ENCODE data around the gene RPTOR. TPM values are rescaled to one million over a fixed set of nuclear protein-coding genes. Genes with fewer than 3 reads are reported as not detected.

RPTOR gene
- total RNA-seq, 1 donor = 27.9 TPM

DNA sequence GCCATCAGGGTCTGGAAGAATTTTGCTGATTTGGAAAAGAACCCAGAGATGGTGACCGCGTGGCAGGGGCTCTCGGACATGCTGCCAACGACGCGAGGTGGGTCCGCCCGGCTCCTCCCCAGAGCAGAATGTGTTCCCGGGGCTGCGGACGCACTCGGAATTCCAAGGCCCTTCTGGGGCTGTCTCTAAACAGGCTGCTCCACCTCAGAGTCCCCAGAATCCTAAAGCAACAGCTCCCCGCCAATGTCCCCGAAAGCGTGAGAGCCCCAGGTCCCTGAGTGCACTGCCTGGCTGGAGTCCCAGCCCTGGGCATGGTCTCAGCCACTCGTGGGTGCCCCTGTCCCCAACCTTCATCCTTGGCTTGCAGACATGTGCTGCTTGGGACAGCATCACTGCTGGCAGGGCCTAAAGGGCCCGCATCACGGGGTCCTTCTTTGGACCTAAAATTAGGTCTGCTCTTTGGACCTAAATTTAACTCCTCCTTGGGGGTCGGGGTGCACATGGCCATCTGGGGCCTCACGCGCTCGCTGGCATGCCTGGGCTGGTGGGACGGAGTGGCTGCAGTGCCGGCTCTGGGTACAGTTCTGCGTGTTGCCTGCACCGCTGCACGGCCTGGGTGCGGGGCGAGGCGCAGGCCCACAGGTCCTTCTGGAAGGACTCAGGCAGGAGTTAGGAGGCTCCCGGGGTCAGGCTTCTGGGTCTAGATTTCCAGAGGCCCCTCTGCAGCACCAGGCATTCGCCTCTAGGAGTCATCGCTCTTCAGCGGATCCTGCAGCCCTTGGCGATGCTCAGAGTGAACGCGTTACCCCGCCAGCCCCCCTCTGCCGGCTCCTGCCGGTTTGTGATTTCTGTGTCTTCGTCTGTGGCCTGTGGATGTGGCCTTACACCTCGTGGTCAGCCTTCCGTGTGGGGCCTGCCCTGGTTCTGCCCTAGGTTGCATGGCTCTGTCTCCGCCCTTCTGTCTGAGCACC lies 405.1 kb downstream of the RPTOR start:
- no peak overlapping the region for H2AFZ ChIP-seq (ENCODE audit: low read length)
- no peak overlapping the region for H3K27ac ChIP-seq (ENCODE audit: low read depth, low read length)
- H3K4me2 ChIP-seq (ENCODE audit: insufficient read depth, low read length) = no peak overlapping the region
- TF ChIP-seq, protein P1, sequence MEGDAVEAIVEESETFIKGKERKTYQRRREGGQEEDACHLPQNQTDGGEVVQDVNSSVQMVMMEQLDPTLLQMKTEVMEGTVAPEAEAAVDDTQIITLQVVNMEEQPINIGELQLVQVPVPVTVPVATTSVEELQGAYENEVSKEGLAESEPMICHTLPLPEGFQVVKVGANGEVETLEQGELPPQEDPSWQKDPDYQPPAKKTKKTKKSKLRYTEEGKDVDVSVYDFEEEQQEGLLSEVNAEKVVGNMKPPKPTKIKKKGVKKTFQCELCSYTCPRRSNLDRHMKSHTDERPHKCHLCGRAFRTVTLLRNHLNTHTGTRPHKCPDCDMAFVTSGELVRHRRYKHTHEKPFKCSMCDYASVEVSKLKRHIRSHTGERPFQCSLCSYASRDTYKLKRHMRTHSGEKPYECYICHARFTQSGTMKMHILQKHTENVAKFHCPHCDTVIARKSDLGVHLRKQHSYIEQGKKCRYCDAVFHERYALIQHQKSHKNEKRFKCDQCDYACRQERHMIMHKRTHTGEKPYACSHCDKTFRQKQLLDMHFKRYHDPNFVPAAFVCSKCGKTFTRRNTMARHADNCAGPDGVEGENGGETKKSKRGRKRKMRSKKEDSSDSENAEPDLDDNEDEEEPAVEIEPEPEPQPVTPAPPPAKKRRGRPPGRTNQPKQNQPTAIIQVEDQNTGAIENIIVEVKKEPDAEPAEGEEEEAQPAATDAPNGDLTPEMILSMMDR (IDR thresholded peaks at IDR 0.05; ENCODE audit: extremely low read depth, low read depth, low read length) = no peak
- peak; percentile 73 for DNase-seq (ENCODE audit: insufficient read length, low spot score, missing footprints)
- no peaks in the 10 kb centered on the region for H4K20me1 ChIP-seq (ENCODE audit: insufficient read depth, low read length)
- no peaks in the 10 kb centered on the region for H3K4me1 ChIP-seq (ENCODE audit: insufficient read depth, low read length)
- no peaks in the 10 kb centered on the region for H3K27me3 ChIP-seq (ENCODE audit: insufficient read depth, low read length)
- peaks cover 11% of the 10 kb centered on the region for H3K36me3 ChIP-seq (ENCODE audit: insufficient read depth, low read length)
- H3K9me3 ChIP-seq (ENCODE audit: low read depth, low read length) = no peaks in the 10 kb centered on the region
- no peak overlapping the region for H3K4me3 ChIP-seq (ENCODE audit: insufficient read depth, low read length)
- no peaks in the 10 kb centered on the region for H3K79me2 ChIP-seq (ENCODE audit: insufficient read depth, low read length)

DNA sequence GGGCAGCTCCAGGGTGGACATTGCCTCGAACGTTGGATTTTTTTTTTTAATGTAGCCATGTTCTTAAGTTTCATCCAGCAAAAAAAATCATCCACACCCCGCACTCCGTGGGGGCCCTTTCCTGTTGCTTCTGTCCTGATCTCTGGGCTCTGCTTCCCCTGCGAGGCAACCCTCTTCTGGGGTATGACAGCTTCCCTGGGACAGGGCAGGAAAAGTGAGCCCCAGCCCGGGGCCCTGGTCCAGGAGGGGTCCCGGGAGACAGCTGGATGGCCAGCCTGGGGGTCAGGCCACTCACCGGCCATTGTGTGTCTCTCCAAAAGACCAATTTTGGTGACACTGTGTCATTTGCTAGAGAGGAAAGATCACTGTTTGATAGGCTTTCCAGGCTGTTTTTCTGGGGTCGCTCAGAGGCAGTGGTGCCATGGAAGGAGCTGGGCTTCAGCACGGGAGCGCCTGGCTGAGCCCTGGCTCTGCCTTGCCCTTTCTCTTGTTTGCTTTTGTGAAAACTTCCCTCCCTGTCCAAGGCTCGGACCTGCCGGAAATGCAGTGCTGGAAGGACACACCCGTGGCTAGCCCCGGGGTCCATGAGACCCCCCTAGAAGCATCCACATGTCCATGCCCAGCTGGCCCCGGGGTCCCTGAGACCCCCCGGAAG lies 406.0 kb downstream of the RPTOR start:
- Histone ChIP-seq H3K36me3 (ENCODE audit: insufficient read depth, low read length) (peaks cover 14% of the 10 kb centered on the region), H3K27me3 (ENCODE audit: insufficient read depth, low read length) (no peaks in the 10 kb centered on the region), H3K27ac (ENCODE audit: low read depth, low read length) (no peak overlapping the region), H2AFZ (ENCODE audit: low read length) (no peak overlapping the region), H3K4me2 (ENCODE audit: insufficient read depth, low read length) (no peak overlapping the region), H3K9me3 (ENCODE audit: low read depth, low read length) (no peaks in the 10 kb centered on the region), H3K79me2 (ENCODE audit: insufficient read depth, low read length) (no peaks in the 10 kb centered on the region), H3K4me3 (ENCODE audit: insufficient read depth, low read length) (no peak overlapping the region), H4K20me1 (ENCODE audit: insufficient read depth, low read length) (no peaks in the 10 kb centered on the region), H3K4me1 (ENCODE audit: insufficient read depth, low read length) (no peaks in the 10 kb centered on the region)
- TF ChIP-seq, protein P1 (IDR thresholded peaks at IDR 0.05; ENCODE audit: extremely low read depth, low read depth, low read length) = no peak
- DNase-seq (ENCODE audit: insufficient read length, low spot score, missing footprints) = peak; percentile 43

DNA sequence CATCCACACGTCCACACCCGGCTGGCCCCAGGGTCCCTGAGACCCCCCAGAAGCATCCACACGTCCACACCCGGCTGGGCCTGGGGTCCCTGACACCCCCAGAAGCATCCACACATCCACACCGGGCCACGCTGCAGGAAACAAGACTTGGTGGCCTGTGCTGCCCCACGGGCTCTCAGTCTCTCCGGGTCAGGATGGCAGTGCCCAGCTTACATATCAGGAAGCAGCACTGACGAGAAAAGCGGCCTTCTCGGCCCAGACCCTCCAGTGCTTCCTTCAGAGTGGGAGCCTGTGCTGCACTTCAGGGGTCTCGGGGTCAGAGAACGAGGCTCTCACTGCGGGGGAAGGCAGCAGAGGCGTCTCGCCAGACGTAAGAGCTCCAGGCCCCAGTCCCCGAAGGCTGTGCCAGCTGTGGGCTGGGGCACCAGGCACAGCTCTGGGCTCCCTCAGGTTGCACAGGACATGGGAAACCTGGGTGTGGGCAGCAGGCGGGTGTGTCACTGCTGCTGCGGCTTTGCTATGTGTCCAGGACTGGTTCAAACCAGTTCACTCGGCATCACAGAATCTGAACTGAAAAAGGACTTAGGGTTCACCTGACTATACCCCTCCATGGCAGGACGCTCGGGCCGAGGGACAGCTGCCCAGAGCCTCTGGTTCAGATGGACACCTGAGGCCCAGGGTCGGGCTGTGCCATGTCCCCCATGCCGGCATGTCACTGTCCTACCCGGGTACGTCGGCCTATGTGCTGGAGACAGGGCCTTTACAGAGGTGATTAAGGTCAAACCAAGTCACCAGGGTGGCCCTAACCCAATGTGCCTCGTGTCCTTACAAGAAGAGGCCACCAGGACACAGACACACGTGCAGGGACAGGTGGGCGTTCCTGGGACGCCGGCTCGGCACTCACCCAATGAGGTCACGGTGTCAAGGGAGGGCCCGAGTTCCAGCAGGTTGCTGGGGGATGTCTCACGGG lies 406.8 kb downstream of the RPTOR start:
- Histone ChIP-seq H2AFZ (ENCODE audit: low read length) (no peak overlapping the region), H3K4me2 (ENCODE audit: insufficient read depth, low read length) (no peak overlapping the region), H4K20me1 (ENCODE audit: insufficient read depth, low read length) (no peaks in the 10 kb centered on the region), H3K36me3 (ENCODE audit: insufficient read depth, low read length) (peaks cover 6% of the 10 kb centered on the region), H3K79me2 (ENCODE audit: insufficient read depth, low read length) (no peaks in the 10 kb centered on the region), H3K27me3 (ENCODE audit: insufficient read depth, low read length) (no peaks in the 10 kb centered on the region), H3K4me1 (ENCODE audit: insufficient read depth, low read length) (no peaks in the 10 kb centered on the region), H3K4me3 (ENCODE audit: insufficient read depth, low read length) (no peak overlapping the region), H3K9me3 (ENCODE audit: low read depth, low read length) (no peaks in the 10 kb centered on the region), H3K27ac (ENCODE audit: low read depth, low read length) (no peak overlapping the region)
- TF ChIP-seq, protein P1 (IDR thresholded peaks at IDR 0.05; ENCODE audit: extremely low read depth, low read depth, low read length) = no peak
- peak; percentile 58 for DNase-seq (ENCODE audit: insufficient read length, low spot score, missing footprints)
